ENCODE results near the gene TMUB2. TPM values are rescaled to one million over a fixed set of nuclear protein-coding genes. Genes with fewer than 3 reads are reported as not detected.

TMUB2 gene
- total and polyA plus RNA-seq, 9 of the 15 experiments (the other 6 are each of a cell fraction or from before 2014, with no cell fraction given): 4.1 to 29.8 (median 16.3) TPM

DNA sequence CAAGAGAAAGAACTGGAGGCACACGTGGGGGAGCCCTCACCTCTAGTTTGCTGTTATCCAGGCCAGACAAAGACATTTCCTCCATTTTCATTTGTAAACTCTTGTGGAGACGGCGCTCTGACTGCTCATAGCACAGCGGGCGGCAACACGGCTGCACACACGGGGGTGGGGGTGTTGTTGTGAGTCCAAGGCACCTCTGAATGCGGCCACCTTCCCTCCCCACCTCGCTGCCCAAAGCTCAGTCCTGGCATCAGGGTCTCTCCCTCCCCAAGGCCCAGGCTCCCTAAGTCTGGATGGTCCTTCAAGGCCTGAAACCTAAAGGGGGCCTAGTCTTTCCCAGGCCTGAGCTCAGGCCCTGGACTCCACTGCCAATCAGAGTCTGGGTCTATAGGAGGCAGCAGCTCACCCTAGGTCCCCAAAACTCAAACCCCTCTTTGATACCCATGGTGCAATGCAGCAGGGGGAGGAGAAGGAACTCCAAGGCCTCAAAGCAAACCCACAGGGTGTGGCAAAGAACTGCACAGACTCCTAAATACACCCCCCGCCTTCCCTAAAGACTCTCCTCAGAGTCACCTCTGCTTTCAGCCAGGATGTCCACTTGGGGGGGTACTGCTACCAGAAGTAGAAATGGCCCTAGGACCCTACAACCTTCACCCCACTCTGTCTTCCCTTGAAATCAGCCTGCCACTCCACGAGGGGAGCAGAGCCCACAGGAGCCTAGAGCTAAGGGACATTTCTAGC, 11.4 kb downstream of the TMUB2 start:
- 61% methylated on average over 11 of the region's 11 CpGs for WGBS (ENCODE audit: insufficient coverage, low coverage, missing lambda C conversion rate)
- TF ChIP-seq, protein P1, sequence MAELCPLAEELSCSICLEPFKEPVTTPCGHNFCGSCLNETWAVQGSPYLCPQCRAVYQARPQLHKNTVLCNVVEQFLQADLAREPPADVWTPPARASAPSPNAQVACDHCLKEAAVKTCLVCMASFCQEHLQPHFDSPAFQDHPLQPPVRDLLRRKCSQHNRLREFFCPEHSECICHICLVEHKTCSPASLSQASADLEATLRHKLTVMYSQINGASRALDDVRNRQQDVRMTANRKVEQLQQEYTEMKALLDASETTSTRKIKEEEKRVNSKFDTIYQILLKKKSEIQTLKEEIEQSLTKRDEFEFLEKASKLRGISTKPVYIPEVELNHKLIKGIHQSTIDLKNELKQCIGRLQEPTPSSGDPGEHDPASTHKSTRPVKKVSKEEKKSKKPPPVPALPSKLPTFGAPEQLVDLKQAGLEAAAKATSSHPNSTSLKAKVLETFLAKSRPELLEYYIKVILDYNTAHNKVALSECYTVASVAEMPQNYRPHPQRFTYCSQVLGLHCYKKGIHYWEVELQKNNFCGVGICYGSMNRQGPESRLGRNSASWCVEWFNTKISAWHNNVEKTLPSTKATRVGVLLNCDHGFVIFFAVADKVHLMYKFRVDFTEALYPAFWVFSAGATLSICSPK (IDR thresholded peaks at IDR 0.05; ENCODE audit: borderline replicate concordance): no peak
- TF ChIP-seq, protein P2, sequence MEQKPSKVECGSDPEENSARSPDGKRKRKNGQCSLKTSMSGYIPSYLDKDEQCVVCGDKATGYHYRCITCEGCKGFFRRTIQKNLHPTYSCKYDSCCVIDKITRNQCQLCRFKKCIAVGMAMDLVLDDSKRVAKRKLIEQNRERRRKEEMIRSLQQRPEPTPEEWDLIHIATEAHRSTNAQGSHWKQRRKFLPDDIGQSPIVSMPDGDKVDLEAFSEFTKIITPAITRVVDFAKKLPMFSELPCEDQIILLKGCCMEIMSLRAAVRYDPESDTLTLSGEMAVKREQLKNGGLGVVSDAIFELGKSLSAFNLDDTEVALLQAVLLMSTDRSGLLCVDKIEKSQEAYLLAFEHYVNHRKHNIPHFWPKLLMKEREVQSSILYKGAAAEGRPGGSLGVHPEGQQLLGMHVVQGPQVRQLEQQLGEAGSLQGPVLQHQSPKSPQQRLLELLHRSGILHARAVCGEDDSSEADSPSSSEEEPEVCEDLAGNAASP (IDR thresholded peaks at IDR 0.05): no peak
- no peak for TF ChIP-seq MAFK (IDR thresholded peaks at IDR 0.05; ENCODE audit: low read length)
- TF ChIP-seq ZNF445 (CRISPR knock-in tag; IDR thresholded peaks at IDR 0.05; ENCODE audit: low read depth): no peak
- TF ChIP-seq NR2F6 (CRISPR knock-in tag; IDR thresholded peaks at IDR 0.05): no peak
- no peak for TF ChIP-seq ZNF311 (CRISPR knock-in tag; IDR thresholded peaks at IDR 0.05)
- TF ChIP-seq ARHGAP35 (IDR thresholded peaks at IDR 0.05; ENCODE audit: partially characterized antibody): no peak
- no peak; the same call in 1 of the 2 replicates for TF ChIP-seq SUPT5H (IDR thresholded peaks at IDR 0.05)
- TF ChIP-seq SPI1 (IDR thresholded peaks at IDR 0.05; ENCODE audit: borderline replicate concordance, low read depth, low read length): no peak
- TF ChIP-seq, protein P3, sequence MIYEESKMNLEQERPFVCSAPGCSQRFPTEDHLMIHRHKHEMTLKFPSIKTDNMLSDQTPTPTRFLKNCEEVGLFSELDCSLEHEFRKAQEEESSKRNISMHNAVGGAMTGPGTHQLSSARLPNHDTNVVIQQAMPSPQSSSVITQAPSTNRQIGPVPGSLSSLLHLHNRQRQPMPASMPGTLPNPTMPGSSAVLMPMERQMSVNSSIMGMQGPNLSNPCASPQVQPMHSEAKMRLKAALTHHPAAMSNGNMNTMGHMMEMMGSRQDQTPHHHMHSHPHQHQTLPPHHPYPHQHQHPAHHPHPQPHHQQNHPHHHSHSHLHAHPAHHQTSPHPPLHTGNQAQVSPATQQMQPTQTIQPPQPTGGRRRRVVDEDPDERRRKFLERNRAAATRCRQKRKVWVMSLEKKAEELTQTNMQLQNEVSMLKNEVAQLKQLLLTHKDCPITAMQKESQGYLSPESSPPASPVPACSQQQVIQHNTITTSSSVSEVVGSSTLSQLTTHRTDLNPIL (CRISPR knock-in tag; IDR thresholded peaks at IDR 0.05): no peak
- no peak for TF ChIP-seq ZNF668 (CRISPR knock-in tag; IDR thresholded peaks at IDR 0.05)
- no peak for TF ChIP-seq ARID1B (IDR thresholded peaks at IDR 0.05)
- TF ChIP-seq, protein P4, sequence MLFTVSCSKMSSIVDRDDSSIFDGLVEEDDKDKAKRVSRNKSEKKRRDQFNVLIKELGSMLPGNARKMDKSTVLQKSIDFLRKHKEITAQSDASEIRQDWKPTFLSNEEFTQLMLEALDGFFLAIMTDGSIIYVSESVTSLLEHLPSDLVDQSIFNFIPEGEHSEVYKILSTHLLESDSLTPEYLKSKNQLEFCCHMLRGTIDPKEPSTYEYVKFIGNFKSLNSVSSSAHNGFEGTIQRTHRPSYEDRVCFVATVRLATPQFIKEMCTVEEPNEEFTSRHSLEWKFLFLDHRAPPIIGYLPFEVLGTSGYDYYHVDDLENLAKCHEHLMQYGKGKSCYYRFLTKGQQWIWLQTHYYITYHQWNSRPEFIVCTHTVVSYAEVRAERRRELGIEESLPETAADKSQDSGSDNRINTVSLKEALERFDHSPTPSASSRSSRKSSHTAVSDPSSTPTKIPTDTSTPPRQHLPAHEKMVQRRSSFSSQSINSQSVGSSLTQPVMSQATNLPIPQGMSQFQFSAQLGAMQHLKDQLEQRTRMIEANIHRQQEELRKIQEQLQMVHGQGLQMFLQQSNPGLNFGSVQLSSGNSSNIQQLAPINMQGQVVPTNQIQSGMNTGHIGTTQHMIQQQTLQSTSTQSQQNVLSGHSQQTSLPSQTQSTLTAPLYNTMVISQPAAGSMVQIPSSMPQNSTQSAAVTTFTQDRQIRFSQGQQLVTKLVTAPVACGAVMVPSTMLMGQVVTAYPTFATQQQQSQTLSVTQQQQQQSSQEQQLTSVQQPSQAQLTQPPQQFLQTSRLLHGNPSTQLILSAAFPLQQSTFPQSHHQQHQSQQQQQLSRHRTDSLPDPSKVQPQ (CRISPR knock-in tag; IDR thresholded peaks at IDR 0.05; ENCODE audit: borderline replicate concordance): no peak
- no peak for TF ChIP-seq ILK (tag; IDR thresholded peaks at IDR 0.05; ENCODE audit: borderline replicate concordance, low read depth)
- TF ChIP-seq MIER1 (IDR thresholded peaks at IDR 0.05; ENCODE audit: low read depth): no peak

More for the DNA sequence above, 11.4 kb downstream of the TMUB2 start:
- H3K9me1 ChIP-seq (ENCODE audit: control insufficient read depth, insufficient read depth, low read length): no peaks in the 10 kb centered on the region
- H2AFZ ChIP-seq (ENCODE audit: low read depth, low read length): peak overlapping the region; percentile 42
- POLR2A ChIA-PET: interaction anchor here (0.6 to 2.4 kb wide), 7 partner anchors 10 to 191 kb away, joined by 3 to 14 read pairs (median 6); partner anchors contain the start of genes ITGA2B and TMUB2
- H3K36me3 ChIP-seq (ENCODE audit: control insufficient read depth, insufficient read depth, low read length): peaks cover 47% of the 10 kb centered on the region; the same call in 2 of the 3 replicates
- peak overlapping the region; percentile 79 for H3K4me3 ChIP-seq
- peak; percentile 62 to 89 (median 72) for DNase-seq (ENCODE audit: extremely low read depth in 1 of 4, low spot score in 3 of 4)
- in situ Hi-C loops (cut with MboI): no loop called here
- CTCF ChIA-PET (ENCODE audit: low intra/inter-chr PET ratio): interaction anchor here (1.1 kb wide), 1 partner anchor 12 kb away, joined by 3 read pairs; no protein-coding TSS in a partner anchor
- peak; percentile 73 for ATAC-seq
- H3K9ac ChIP-seq (ENCODE audit: insufficient read depth in 1 of 2, low read depth in 2 of 2, low read length in 2 of 2): peak overlapping the region; percentile 90 to 97
- H3K79me2 ChIP-seq (ENCODE audit: control insufficient read depth, insufficient read depth, low read length): peaks cover 24% of the 10 kb centered on the region
- H4K20me1 ChIP-seq (replicated peaks; ENCODE audit: control insufficient read depth, insufficient read depth, low read length): no peaks in the 10 kb centered on the region
- H3K4me1 ChIP-seq (replicated peaks in 1 of 2; ENCODE audit: control insufficient read depth in 2 of 2, insufficient read depth in 2 of 2, low read length in 2 of 2): peaks cover 19 to 35% of the 10 kb centered on the region in 2 experiments
- H3K27ac ChIP-seq (ENCODE audit: extremely low read depth, low read depth, low read length): peak overlapping the region; percentile 91
- TSS peak; percentile 46 for BruUV-seq (replicated peaks)
- no peaks in the 10 kb centered on the region for H3K27me3 ChIP-seq (ENCODE audit: control insufficient read depth in 2 of 2, insufficient read depth in 2 of 2, low read length in 2 of 2)
- intact Hi-C loops (cut with micrococcal nuclease): loop anchor here (1.0 kb wide), 1 partner anchor 147 kb away; the partner anchor contains the start of gene GRN
- H3K9me3 ChIP-seq (replicated peaks; ENCODE audit: control insufficient read depth, insufficient read depth, low read depth, low read length): no peaks in the 10 kb centered on the region
- H3K4me2 ChIP-seq (ENCODE audit: insufficient read depth, low read length): peak overlapping the region; percentile 91
- peak; percentile 99 for FAIRE-seq

All from K562 (cell line).